Muscle of arm (tissue), 12 donors: ENCODE data around the gene FBLN1. TPM values are rescaled to one million over a fixed set of nuclear protein-coding genes. Genes with fewer than 3 reads are reported as not detected.

Source experiments
- polyA plus RNA-seq, 12 donors: library from polyadenylated mRNA; unstranded; fragments of 120-200 nt; gene quantifications; one replicate each; pipeline ENCODE4 v1.2.1, GENCODE V29; 2013; ENCODE audit not compliant: insufficient read length in 12 of 12

Gene FBLN1
- polyA plus RNA-seq, 12 donors, result 80.3 to 295 (median 134) TPM; not detected in 1

Other genes with a start within 250 kb of the FBLN1 start
- gene UPK3A, start 217.9 kb upstream of the FBLN1 start, polyA plus RNA-seq, result under 1 TPM in 2 of 12 donors, not detected in 10; 0.18 to 0.28 TPM
- 100 to 1,000 TPM in 1 of 12 donors, 10 to 100 TPM in 10, not detected in 1; 13.0 to 121 (median 15.3) TPM for gene FAM118A, start 192.9 kb upstream of the FBLN1 start, polyA plus RNA-seq
- gene SMC1B, start 89.3 kb upstream of the FBLN1 start, polyA plus RNA-seq, result under 1 TPM in 10 of 12 donors, not detected in 2; 0.04 to 0.23 (median 0.10) TPM
- gene RIBC2, start 89.2 kb upstream of the FBLN1 start, polyA plus RNA-seq, result 1 to 10 TPM in 10 of 12 donors, not detected in 2; 1.3 to 3.7 (median 2.0) TPM
- gene ATXN10, start 169.0 kb downstream of the FBLN1 start, polyA plus RNA-seq, result 100 to 1,000 TPM in 10 of 12 donors, 10 to 100 TPM in 1, not detected in 1; 48.5 to 244 (median 208) TPM